ENCODE data around the gene MYH10.
A peak's percentile ranks its signal among the peaks of the same experiment; 100 is the strongest.

MYH10 gene

DNA sequence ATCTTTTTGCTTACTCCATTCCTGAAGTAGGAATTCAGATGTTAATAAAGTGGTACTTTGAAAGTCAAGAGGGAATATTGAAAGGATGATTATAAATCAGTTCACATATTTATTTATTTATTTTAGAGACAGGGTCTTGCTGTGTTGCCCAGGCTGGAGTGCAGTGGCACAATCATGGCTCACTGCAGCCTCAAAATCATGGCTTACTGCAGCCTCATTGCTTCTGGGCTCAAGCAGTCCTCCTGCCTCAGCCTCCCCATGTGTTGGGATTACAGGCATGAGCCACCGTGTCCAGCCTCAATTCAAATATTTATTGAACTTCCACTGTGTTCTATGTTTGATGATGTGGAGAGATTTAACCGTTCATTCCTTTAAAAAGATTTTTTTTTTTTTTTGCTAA lies 188.2 kb downstream of the MYH10 start:
- no peak overlapping the region for H2BK120ac ChIP-seq (ENCODE audit: low read depth, low read length)
- H2AFZ ChIP-seq (ENCODE audit: low read depth, low read length) = no peak overlapping the region
- H3K79me1 ChIP-seq (replicated peaks; ENCODE audit: low read length, poor library complexity, severe bottlenecking) = peaks cover 12% of the 10 kb centered on the region
- H3K18ac ChIP-seq (ENCODE audit: low read depth in 1 of 2, low read length in 2 of 2) = no peak overlapping the region
- H3K9me3 ChIP-seq (ENCODE audit: control insufficient read depth, low read length) = no peaks in the 10 kb centered on the region
- 100% methylated on average over 1 of the region's 2 CpGs for WGBS
- no peak overlapping the region for H3K4me3 ChIP-seq (ENCODE audit: insufficient read depth in 1 of 2, low read depth in 1 of 2, low read length in 2 of 2)
- no peak overlapping the region for H4K91ac ChIP-seq (ENCODE audit: low read length)
- H2AK5ac ChIP-seq (ENCODE audit: low read length, severe bottlenecking) = no peak overlapping the region
- H3K14ac ChIP-seq (ENCODE audit: low read length in 2 of 2) = no peak overlapping the region
- no peaks in the 10 kb centered on the region for H3K27me3 ChIP-seq (ENCODE audit: control insufficient read depth in 1 of 2, insufficient read depth in 1 of 2, low read length in 2 of 2)
- H2BK15ac ChIP-seq (ENCODE audit: low read depth, poor library complexity, severe bottlenecking) = no peak overlapping the region
- H3K23ac ChIP-seq (ENCODE audit: low read length in 2 of 2) = no peak overlapping the region
- no peak overlapping the region for H2BK5ac ChIP-seq (ENCODE audit: low read depth, low read length, poor library complexity, severe bottlenecking)
- no peak overlapping the region for H3K27ac ChIP-seq (ENCODE audit: low read length, poor library complexity, severe bottlenecking)
- H3K4ac ChIP-seq (ENCODE audit: low read depth in 1 of 2, low read length in 2 of 2) = no peak overlapping the region
- H3K4me1 ChIP-seq (ENCODE audit: control insufficient read depth, insufficient read depth, low read depth, low read length) = peaks cover 3% of the 10 kb centered on the region
- H4K8ac ChIP-seq (ENCODE audit: low read length) = no peak overlapping the region
- no peak overlapping the region for H2BK12ac ChIP-seq (ENCODE audit: low read length in 2 of 2)
- no peak overlapping the region for H3K9ac ChIP-seq (ENCODE audit: low read length)
- H3K4me2 ChIP-seq (ENCODE audit: low read length, poor library complexity, severe bottlenecking) = no peak overlapping the region
- no peak for DNase-seq
- peaks cover 11 to 72% of the 10 kb centered on the region in 2 experiments for H3K36me3 ChIP-seq (ENCODE audit: control insufficient read depth in 1 of 2, insufficient read depth in 2 of 2, low read depth in 1 of 2, low read length in 2 of 2)

DNA sequence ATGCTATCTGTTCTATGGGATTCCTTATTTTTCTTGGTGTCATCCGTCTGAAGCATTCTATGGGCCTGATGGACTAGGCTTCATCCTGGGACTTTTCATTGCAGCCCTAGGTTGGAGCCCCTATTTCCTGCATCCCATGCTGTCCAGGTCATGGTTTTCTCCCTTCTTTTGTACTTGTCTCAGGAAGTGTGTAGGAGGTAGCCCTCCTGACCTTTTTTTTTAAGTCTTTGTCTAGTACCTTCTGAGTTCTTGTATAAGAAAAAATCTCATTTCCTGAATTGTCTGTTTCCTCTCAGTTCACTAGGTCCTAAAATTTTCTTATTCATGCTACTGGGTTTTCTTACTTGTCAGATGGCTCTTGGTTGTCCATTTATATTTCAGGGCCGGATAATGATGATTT lies 188.8 kb downstream of the MYH10 start:
- no peak overlapping the region for H3K9ac ChIP-seq (ENCODE audit: low read length)
- WGBS = 100% methylated on average over 1 of the region's 2 CpGs
- H3K4me2 ChIP-seq (ENCODE audit: low read length, poor library complexity, severe bottlenecking) = no peak overlapping the region
- no peak overlapping the region for H3K4ac ChIP-seq (ENCODE audit: low read depth in 1 of 2, low read length in 2 of 2)
- H3K27me3 ChIP-seq (ENCODE audit: control insufficient read depth in 1 of 2, insufficient read depth in 1 of 2, low read length in 2 of 2) = no peaks in the 10 kb centered on the region
- H3K79me1 ChIP-seq (replicated peaks; ENCODE audit: low read length, poor library complexity, severe bottlenecking) = peaks cover 10% of the 10 kb centered on the region
- H3K9me3 ChIP-seq (ENCODE audit: control insufficient read depth, low read length) = no peaks in the 10 kb centered on the region
- no peak overlapping the region for H3K14ac ChIP-seq (ENCODE audit: low read length in 2 of 2)
- H2AK5ac ChIP-seq (ENCODE audit: low read length, severe bottlenecking) = no peak overlapping the region
- no peak overlapping the region for H3K4me3 ChIP-seq (ENCODE audit: insufficient read depth in 1 of 2, low read depth in 1 of 2, low read length in 2 of 2)
- no peak overlapping the region for H4K8ac ChIP-seq (ENCODE audit: low read length)
- H4K91ac ChIP-seq (ENCODE audit: low read length) = no peak overlapping the region
- no peak overlapping the region for H2BK5ac ChIP-seq (ENCODE audit: low read depth, low read length, poor library complexity, severe bottlenecking)
- no peak overlapping the region for H3K18ac ChIP-seq (ENCODE audit: low read depth in 1 of 2, low read length in 2 of 2)
- H2AFZ ChIP-seq (ENCODE audit: low read depth, low read length) = no peak overlapping the region
- peaks cover 8 to 66% of the 10 kb centered on the region in 2 experiments for H3K36me3 ChIP-seq (ENCODE audit: control insufficient read depth in 1 of 2, insufficient read depth in 2 of 2, low read depth in 1 of 2, low read length in 2 of 2)
- no peak overlapping the region for H2BK120ac ChIP-seq (ENCODE audit: low read depth, low read length)
- peaks cover 3% of the 10 kb centered on the region for H3K4me1 ChIP-seq (ENCODE audit: control insufficient read depth, insufficient read depth, low read depth, low read length)
- no peak overlapping the region for H3K27ac ChIP-seq (ENCODE audit: low read length, poor library complexity, severe bottlenecking)
- no peak overlapping the region for H2BK15ac ChIP-seq (ENCODE audit: low read depth, poor library complexity, severe bottlenecking)
- H2BK12ac ChIP-seq (ENCODE audit: low read length in 2 of 2) = no peak overlapping the region
- no peak overlapping the region for H3K23ac ChIP-seq (ENCODE audit: low read length in 2 of 2)
- no peak for DNase-seq

DNA sequence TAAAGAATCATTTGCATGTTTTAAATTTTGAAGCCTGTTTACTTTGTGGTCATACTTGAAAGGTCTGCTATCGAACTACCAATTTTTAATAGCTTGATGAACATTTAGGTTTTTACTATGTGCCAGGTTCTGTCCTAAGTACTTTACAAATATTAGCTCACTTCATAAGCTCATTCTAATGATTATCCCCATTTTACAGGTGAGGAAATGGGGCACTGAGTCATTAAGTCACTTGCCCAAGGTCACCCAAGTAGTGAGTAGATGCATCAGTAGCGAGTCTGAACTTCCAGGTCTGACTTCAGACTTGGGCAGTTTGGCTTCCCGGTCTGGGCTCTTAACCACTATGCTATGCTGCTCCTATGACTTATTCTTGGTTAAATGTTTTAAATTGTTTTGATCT lies 190.8 kb downstream of the MYH10 start:
- Histone ChIP-seq H2BK15ac (ENCODE audit: low read depth, poor library complexity, severe bottlenecking) (no peak overlapping the region), H3K36me3 (ENCODE audit: control insufficient read depth in 1 of 2, insufficient read depth in 2 of 2, low read depth in 1 of 2, low read length in 2 of 2) (peaks cover 8 to 45% of the 10 kb centered on the region in 2 experiments), H3K14ac (ENCODE audit: low read length in 2 of 2) (no peak overlapping the region), H3K9me3 (ENCODE audit: control insufficient read depth, low read length) (no peaks in the 10 kb centered on the region), H2BK12ac (ENCODE audit: low read length in 2 of 2) (no peak overlapping the region), H4K91ac (ENCODE audit: low read length) (no peak overlapping the region), H3K18ac (ENCODE audit: low read depth in 1 of 2, low read length in 2 of 2) (no peak overlapping the region), H2BK5ac (ENCODE audit: low read depth, low read length, poor library complexity, severe bottlenecking) (no peak overlapping the region), H3K27me3 (ENCODE audit: control insufficient read depth in 1 of 2, insufficient read depth in 1 of 2, low read length in 2 of 2) (no peaks in the 10 kb centered on the region), H3K23ac (ENCODE audit: low read length in 2 of 2) (no peak overlapping the region), H3K79me1 (replicated peaks; ENCODE audit: low read length, poor library complexity, severe bottlenecking) (peaks cover 4% of the 10 kb centered on the region), H3K4ac (ENCODE audit: low read depth in 1 of 2, low read length in 2 of 2) (no peak overlapping the region), H3K4me1 (ENCODE audit: control insufficient read depth, insufficient read depth, low read depth, low read length) (peaks cover 3% of the 10 kb centered on the region), H3K4me2 (ENCODE audit: low read length, poor library complexity, severe bottlenecking) (no peak overlapping the region), H2BK120ac (ENCODE audit: low read depth, low read length) (no peak overlapping the region), H2AK5ac (ENCODE audit: low read length, severe bottlenecking) (no peak overlapping the region), H3K9ac (ENCODE audit: low read length) (no peak overlapping the region), H4K8ac (ENCODE audit: low read length) (no peak overlapping the region), H3K27ac (ENCODE audit: low read length, poor library complexity, severe bottlenecking) (no peak overlapping the region), H2AFZ (ENCODE audit: low read depth, low read length) (no peak overlapping the region), H3K4me3 (ENCODE audit: insufficient read depth in 1 of 2, low read depth in 1 of 2, low read length in 2 of 2) (no peak overlapping the region)
- 93% methylated on average over 2 of the region's 3 CpGs for WGBS
- DNase-seq = no peak

DNA sequence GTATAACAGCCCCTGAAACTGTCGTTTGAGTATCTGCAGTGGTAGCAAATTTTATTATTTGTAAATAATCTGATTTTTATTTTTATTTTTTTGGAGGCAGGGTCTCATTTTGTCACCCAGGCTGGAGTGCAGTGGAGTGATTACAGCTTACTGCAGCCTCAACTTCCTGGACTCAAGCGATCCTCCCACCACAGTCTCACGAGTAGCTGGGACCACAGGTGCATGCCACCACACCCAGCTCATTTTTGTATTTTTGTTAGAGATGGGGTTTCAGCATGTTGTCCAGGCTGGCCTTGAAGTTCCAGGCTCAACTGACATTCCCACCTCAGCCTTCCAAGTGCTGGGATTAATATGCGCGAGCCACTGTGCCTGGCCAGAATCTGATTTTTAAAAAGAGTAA lies 192.1 kb downstream of the MYH10 start:
- Histone ChIP-seq H3K18ac (ENCODE audit: low read depth in 1 of 2, low read length in 2 of 2) (no peak overlapping the region), H3K4me3 (ENCODE audit: insufficient read depth in 1 of 2, low read depth in 1 of 2, low read length in 2 of 2) (no peak overlapping the region), H3K23ac (ENCODE audit: low read length in 2 of 2) (no peak overlapping the region), H2BK12ac (ENCODE audit: low read length in 2 of 2) (no peak overlapping the region), H2AK5ac (ENCODE audit: low read length, severe bottlenecking) (no peak overlapping the region), H2BK5ac (ENCODE audit: low read depth, low read length, poor library complexity, severe bottlenecking) (no peak overlapping the region), H3K4me1 (ENCODE audit: control insufficient read depth, insufficient read depth, low read depth, low read length) (peaks cover 3% of the 10 kb centered on the region), H3K79me1 (replicated peaks; ENCODE audit: low read length, poor library complexity, severe bottlenecking) (peaks cover 1% of the 10 kb centered on the region), H3K14ac (ENCODE audit: low read length in 2 of 2) (no peak overlapping the region), H3K9me3 (ENCODE audit: control insufficient read depth, low read length) (no peaks in the 10 kb centered on the region), H3K36me3 (ENCODE audit: control insufficient read depth in 1 of 2, insufficient read depth in 2 of 2, low read depth in 1 of 2, low read length in 2 of 2) (peaks cover 8 to 34% of the 10 kb centered on the region in 2 experiments), H2AFZ (ENCODE audit: low read depth, low read length) (no peak overlapping the region), H2BK120ac (ENCODE audit: low read depth, low read length) (peak overlapping the region; percentile 8), H4K91ac (ENCODE audit: low read length) (no peak overlapping the region), H3K27me3 (ENCODE audit: control insufficient read depth in 1 of 2, insufficient read depth in 1 of 2, low read length in 2 of 2) (no peaks in the 10 kb centered on the region), H4K8ac (ENCODE audit: low read length) (no peak overlapping the region), H3K27ac (ENCODE audit: low read length, poor library complexity, severe bottlenecking) (no peak overlapping the region), H3K4me2 (ENCODE audit: low read length, poor library complexity, severe bottlenecking) (no peak overlapping the region), H3K4ac (ENCODE audit: low read depth in 1 of 2, low read length in 2 of 2) (no peak overlapping the region), H2BK15ac (ENCODE audit: low read depth, poor library complexity, severe bottlenecking) (no peak overlapping the region), H3K9ac (ENCODE audit: low read length) (peak overlapping the region; percentile 97)
- 97% methylated on average over 4 of the region's 5 CpGs for WGBS
- no peak for DNase-seq
